ENCODE data around the gene ZBTB2.

DNA sequence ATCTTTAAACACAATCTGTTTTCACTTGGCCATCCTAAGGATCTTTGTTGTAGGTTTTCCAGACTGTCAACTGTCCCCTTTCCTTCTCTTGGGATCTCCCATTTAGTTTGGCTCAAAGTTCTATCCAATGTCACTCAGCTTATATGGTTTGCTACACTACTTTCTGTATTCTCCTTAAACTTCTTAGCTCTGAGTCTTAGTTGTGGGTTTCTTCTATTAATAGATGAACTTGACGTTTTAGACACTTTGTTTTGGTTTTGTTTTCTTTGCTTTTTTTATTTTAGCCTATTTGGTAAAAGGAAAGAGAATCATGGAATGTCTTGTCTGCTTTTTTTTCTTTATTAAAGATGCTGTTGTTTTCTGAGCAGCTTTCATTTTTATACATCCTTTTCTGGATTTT lies 49.1 kb upstream of the ZBTB2 start:
- TF ChIP-seq GATA3 (IDR thresholded peaks at IDR 0.05; ENCODE audit: low read depth, low read length) (no peak), GATA2 (IDR thresholded peaks at IDR 0.05; ENCODE audit: low read depth, low read length) (no peak)
